SIG-M5 treated with dmso at 0.1 percent for 504 hours (cell line): ENCODE measurements around the gene IMPG1.

ENCODE experiments used
- DNase-seq: peaks from one replicate; lab custom pipeline; 2025; ENCODE audit not compliant: unreplicated experiment; lab: John Stamatoyannopoulos, UW

Gene IMPG1, protein sequence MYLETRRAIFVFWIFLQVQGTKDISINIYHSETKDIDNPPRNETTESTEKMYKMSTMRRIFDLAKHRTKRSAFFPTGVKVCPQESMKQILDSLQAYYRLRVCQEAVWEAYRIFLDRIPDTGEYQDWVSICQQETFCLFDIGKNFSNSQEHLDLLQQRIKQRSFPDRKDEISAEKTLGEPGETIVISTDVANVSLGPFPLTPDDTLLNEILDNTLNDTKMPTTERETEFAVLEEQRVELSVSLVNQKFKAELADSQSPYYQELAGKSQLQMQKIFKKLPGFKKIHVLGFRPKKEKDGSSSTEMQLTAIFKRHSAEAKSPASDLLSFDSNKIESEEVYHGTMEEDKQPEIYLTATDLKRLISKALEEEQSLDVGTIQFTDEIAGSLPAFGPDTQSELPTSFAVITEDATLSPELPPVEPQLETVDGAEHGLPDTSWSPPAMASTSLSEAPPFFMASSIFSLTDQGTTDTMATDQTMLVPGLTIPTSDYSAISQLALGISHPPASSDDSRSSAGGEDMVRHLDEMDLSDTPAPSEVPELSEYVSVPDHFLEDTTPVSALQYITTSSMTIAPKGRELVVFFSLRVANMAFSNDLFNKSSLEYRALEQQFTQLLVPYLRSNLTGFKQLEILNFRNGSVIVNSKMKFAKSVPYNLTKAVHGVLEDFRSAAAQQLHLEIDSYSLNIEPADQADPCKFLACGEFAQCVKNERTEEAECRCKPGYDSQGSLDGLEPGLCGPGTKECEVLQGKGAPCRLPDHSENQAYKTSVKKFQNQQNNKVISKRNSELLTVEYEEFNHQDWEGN

DNA sequence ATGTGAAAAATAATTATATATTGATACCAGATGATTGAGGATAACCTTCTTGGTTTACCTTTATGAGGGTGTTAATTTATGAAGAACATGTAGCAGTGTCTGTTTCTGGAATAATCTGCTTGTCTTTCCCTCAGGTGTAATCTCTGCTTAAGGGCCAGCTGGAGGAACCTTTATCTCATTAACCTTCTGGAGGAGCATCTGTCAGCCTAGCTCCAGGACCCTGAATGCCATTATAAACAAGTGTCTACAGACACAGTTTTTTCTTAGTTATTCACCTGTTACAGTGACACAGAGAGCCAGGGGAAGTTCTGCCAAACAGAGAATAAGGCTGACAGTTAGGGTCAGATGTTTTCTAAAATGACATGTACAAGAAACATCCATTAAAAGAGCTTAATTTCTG, at the start of gene IMPG1:
Gene IMPG1, minus strand, starts transcription at position 101 of the 400 bp plus-strand sequence. CDS start 174 bp downstream, outside the sequence.
- DNase-seq = no peak

DNA sequence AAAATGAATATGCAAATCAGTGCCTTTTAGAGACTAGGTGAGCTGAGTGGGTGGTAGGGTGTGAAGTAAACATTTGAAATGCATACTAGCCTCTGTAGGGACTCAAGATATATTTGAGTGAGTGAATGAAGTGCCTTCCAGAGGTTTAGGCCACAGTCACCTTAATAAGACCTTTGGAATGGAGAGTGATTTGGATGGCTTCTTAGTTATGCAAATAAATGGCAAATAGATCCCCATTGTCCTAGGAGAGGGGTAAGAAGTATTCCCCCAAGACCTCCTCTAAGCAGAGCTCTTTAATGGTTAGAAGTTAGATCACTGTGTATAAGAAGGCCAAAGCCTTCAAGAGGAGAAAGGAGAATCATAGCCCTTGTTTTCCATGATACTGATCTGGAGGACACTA, 47.8 kb upstream of the IMPG1 start:
- no peak for DNase-seq

DNA sequence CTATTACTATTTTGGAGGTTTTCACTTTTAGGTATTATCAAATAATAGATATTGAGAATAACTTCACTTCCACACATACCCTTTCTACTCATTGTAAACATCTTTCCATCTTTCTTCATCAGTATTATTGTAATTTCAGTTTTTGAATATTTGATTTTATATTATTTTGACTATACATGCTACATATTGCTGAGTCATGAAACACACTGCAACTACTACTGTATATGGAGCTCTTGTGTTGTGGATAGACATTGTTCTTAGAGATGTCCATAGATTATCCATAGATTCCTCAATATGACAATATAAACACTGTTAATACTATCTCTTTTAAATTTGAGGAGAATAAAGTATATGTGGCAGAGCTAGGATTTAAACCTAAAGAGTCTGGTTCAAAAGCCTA, 819 bp upstream of the IMPG1 start:
- DNase-seq = no peak

DNA sequence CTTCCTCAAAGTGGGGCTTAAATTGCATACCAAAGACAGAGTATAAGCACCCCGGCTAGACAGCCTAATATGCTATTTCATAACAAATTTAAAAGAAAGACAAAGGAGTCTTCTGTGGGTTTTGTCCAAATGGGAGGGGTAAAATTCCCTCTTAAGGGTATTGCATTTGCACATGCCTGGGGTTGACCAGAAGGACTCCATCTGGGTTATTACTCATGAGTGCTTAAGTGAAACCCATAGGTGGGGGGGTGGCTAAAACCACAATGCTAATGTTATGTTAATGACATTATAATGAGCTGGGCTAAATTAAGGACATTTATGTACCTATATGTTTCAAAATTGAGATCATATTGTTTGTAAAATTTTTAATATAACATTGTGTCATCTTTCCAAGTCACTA, 15.0 kb downstream of the IMPG1 start:
- no peak for DNase-seq

DNA sequence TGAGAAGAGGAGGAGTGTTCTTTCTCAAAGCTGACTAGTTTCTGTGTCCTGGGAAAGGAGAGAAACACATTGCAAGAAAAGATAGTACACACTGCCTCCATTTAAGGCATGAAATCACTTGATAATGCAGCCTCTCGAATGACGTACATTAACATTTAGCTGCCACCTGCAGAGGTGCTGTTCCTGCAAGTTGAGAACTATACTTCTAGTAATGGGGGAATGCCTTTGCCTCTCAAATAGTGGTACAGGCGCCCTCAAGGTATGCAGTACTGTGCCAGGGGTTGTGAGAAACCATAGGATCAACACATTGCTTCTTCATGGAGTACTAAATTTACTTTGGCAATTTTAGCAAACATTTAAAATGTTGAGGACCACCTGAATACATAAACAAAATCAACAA, 20.1 kb downstream of the IMPG1 start:
- no peak for DNase-seq

DNA sequence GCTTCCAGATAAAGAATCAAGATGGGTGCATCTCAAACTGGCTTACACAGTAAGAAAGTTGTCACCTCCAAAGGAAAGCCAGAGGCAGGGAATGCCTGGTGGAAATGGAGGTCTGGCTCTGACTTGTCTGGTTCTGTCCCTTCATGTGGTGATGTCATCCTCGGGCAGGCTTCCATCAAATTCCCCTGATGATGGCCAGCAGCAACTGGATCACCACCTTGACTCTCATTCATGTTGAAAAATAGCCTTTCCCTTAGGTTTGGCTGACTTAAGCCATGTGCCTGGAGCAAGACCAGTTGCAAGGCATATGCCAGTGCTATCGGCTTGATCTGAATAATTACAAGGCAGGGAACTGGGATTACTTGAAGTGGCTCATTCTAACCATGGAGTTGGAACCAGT, 28.8 kb downstream of the IMPG1 start:
- DNase-seq = no peak

DNA sequence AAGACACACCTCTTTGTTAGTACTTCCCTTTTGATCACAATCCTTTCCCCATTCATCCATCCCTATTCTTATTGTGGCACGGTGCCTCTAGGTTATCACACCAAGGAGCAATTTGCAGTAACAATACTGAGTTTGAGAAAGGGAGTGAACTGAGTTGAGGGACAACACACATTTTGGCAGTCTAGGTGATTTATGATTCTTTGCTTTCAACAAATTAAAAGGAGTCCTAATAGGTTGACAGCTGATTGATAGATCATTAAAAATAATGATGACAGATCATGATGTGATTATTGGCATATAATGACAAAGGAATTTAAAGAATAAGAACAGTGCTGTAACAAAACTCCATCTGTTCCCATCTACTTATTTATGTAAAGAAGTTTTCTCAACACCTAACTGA, 36.7 kb downstream of the IMPG1 start:
- no peak for DNase-seq

DNA sequence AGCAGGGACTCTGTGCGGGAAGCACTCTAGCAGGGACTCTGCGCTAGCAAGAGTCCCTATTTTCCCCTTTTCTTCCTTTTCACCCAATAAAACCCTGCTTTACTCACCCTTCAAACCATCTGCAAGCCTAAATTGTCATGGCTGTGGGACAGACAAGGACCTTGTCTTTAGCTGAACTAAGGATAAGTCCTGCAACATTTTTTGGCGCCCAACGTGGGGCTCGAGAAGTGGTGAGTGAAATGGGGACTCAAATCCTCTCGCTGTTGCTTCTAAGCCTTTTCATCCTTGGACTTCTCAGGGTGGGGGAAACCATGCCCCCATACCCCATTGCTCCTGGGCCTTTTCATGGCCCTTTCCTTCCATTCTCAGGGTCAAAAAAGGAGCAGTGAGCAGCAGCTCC, 46.4 kb downstream of the IMPG1 start:
- DNase-seq = no peak

DNA sequence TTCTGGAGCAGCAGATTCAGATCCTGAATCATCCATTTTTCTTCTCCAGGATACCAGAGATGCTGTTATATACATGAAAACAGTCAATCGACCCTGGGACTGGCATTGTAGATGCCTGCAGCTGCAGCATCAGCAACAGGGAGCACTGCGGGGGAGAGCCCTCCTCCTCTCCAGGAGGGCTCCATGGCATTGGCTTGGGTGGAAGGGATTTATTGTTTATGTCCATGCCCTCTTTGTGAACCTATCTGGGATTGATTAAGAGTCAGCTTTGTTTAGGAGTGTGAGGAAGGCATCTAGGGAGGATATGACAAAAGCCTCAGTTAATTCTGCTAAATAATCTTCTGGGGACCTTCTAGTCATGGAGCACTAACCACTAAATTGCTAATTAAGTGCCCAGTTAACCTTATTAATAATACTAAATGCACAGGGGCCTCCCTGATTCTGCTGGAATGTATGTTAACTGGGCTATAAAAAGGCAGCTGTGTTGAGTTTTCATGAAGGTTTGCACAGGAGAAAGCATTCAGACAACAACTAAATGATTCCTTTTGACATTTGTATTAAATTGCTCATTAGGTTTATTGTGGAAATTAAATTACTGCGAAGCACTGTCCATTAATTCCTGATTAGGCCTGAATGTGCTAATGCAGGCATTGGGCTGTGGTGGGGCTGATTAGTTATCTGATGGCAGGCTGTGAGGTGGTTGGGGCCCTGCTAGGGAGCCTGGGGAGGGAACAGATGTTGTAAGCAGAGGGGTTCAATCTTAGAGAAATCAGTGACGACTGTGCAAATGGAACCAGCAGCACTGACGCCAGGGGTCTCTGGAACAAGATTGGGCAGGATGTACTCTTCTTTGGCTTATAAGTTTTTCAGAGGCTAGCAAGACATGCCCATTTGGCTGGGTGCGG, 57.6 kb downstream of the IMPG1 start:
- no peak for DNase-seq

DNA sequence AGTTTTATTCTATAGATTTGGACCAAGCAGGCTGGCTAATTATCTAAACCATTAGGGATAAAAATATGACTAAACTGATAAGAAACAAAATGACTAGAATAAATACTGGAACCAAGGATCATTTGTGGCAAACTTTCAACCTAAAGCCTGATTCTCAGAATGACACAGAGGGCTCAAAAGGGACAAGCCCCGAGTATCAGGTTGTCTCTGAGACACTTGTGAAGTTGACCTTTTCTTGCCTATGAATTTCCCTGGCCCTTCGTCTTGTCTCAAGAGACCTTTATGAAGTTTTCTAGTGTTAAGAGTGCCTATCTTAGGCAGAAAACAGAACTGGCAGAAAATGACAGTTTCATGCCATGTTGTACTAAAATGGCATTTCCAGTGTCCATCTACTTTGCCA, 68.3 kb downstream of the IMPG1 start:
- no peak for DNase-seq

DNA sequence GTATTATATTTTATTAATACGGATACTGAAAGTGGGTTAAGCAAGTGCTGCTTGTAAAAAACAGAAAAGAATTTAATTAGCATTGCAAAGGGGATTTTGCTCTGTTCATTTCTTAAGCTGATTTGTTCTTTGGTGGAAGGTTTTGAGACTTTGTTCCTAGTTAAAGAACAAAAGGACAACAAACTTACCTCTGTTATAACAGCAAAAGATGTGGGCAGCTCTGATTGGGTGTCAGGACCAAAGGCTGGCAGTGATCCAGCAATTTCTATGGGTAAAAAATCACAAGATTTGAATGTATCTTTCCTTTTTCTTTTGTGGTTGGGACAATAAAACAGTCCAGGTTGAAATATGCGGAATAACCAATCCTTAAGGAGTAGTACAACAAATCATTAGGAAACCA, 68.8 kb downstream of the IMPG1 start:
- DNase-seq = no peak

DNA sequence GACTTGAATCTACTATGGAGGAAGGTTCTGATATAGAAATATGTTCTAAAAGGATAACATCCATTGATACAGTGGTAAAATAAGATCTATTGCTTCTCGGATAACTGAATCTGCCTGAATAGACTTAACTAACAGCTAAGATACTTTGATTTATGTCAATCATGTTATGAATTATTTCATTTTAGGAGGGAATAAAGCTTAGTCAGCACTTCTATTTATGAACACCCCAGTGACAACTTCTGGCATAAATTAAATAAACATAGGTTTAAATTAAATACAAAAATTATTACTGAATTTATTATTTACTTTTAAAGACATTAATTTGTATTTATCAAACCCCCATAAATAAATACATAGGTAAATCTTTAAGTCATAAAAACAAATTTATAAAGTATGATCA, 69.3 kb downstream of the IMPG1 start:
- DNase-seq = no peak

DNA sequence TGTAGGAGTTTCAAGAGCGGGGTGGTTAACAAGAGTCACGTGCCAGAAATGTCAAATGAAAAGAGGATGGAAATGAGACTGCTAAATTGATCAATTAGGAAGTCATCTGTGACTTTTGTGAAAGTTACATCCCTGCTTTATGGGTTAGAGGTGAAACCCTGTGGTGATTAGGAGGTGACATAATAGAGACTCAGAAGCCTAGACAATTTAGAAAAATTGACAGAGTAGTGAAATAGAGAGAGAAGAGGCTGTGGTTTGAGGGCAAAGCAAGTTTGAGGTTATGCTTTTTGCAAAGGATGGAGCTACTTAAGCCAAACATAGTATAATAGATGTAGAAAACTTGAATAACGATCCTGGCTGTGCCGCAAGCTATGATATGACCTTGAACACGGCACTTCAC, 71.8 kb downstream of the IMPG1 start:
- DNase-seq = no peak

DNA sequence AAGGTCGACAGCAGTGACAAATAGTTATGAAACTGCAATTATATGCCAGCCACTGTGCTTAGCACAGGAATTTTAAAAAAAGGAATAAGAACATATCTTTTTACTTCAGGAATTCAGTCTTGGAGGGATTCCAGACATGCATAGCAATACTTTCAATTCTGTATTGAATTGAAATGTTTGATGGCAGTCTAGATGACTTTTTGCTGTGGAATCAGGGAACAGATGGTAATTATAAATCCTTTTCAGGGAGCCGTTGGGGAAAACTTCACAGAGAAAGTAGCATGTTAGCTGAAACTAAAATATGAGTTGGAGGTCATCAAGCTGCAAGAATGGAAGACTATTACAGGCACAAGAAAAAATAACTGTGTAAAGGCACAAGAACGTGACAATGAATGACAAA, 74.8 kb downstream of the IMPG1 start:
- DNase-seq = no peak

DNA sequence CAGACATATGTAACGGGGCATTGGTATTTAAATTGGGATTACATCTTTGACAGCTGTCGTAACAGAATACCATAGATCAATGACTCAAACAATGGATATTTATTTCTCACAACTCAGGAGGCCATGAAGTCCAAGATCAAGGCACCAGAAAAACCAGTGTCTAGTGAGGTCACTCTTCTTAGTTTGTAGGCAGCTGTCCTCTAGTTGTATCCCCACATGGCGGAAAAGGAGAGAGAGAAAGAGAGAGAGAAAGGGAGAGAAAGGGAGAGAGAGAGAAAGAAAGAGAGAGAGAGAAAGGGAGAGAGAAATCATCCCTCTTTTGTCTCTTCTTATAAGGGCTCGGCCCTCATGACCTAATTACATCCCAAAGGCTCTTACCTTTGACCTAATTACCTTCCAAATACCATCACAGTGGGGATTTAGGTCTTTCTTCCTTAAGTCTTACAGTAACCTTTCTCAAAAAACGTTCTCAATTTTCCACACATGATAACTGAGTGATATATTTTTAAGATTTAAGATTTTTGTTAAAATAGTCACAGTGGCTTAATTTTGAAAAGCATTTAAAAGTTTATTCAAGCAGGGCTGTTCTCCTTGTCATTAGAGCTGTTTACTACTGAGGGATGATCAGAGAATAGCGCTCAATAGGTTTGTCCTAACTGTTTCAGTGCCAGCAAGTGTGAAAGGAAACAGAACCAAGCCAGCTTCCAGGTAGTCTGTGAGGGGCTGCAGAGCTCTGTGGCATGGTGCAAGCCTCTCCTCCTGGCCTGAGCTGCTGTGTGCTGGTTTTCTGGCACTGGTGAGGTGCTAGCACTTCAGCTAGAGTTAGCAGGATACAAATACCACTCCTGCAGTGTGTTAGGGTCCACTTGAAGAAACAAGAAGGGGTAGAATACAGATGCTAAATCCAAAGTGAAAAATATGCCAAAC, 79.0 kb downstream of the IMPG1 start:
- DNase-seq = no peak

DNA sequence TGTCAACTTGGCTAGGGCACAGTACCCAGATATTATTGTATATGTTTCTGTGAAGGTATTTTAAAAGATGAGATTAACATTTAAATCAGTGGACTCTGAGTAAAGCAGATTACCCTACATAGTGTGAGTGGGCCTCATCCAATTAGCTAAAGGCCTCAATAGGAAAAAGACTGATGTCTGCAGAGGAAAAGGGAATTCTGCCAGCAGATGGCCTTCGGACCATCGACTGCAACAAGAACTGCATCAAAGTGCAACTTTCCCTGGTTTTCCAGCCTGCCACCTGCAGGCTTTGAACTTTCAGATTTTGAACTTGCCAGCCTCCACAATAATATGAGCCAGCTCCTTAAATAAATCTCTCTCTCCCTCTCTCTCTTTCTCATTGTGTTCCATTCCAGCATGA, 80.5 kb downstream of the IMPG1 start:
- DNase-seq = no peak

DNA sequence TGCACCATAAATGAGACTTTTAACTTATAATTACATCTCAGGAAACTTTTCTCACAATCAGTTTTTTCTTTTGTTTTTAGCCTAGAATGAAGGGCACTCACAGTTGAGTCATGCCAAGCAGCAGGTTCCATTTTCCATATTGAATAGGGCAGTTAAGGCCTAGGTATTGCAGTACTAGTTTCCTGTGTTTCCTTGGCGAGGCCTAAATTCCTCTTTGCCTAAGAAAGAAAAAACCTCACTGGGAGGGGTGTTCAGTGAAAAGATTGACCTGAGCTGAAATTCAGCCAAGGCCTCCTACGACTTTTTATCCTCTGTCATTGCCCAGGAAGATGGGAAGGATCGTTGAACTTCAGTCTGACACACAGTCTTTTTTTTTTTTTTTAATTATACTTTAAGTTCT, 85.5 kb downstream of the IMPG1 start:
- DNase-seq = no peak

DNA sequence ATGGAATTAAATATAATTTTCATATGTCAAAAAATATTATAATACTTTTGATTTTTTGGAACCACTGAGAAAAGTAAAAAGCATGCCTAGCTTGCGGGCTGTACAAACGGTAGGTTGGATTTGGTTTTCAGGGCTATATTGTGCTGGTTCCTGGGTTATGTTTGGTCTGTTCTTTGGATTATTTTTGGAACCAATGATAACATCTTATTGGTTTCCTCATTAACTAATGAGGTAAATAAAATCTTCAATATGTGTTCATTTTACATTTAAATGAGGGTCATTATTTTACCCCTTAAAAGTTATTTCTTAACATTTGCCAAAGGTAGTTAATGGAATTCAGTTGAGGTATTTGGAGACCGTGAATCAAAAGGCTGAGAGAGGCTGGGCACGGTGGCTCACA, 96.6 kb downstream of the IMPG1 start:
- DNase-seq = no peak

DNA sequence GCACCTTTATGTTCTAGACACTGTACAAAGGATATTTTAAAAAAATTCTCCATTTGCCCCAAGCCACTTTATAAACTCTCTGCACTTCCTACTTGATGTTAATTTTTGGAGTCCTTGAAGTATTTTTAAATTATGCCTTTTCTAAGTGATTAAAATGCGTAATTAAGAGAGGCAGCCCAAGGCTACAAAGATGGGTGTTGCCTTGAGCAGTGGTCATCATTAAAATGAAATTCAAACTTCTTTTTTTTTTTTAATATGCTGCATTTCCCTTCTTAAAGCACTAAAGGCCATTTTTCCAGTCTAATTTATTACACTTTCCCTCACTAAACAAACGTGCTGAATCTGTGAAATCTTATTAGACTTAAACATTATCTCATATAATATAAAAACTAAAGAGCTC, 102.4 kb downstream of the IMPG1 start:
- no peak for DNase-seq

DNA sequence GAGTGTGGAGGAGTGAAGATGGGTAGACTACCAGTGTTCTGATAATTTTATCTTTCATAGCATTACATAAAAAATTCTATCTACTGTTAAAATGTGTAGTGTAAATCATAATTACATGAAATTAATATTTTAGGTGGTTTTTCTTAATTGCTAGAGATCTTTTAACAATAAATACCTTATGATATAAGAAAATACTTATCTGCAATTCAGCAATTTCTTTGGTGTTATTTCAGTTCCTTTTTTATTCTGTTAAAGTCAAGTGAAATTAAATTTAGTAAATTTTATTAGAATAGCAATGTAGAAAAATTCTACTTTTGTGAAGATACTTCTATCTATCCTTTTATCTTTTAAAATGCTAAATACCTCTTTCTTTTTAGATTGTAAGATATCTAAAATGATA, 104.3 kb downstream of the IMPG1 start:
- DNase-seq = no peak
